SK-MEL-5 (cell line): ENCODE results near the gene KLLN. TPM values are rescaled to one million over a fixed set of nuclear protein-coding genes. Genes with fewer than 3 reads are reported as not detected.

Source experiments
- DNase-seq: peaks from one replicate; pipeline ENCODE4 v3.0.0-alpha.2; 2016; ENCODE audit warnings: low read depth, low spot score
- in situ Hi-C: cut with HindIII; loops from 2 replicates; pipeline ENCODE4 v1.10.0; 2016; ENCODE audit warnings: low sequenced_read_pairs, high pct_unique_total_duplicates, low pct_unique_long_range_greater_than_20kb
- small RNA-seq, 2 experiments: library from RNA; depleted of rRNA; stranded (forward); fragments of <200 nt; gene quantifications; one replicate each; pipeline ENCODE3, GENCODE V24; 2014
- total RNA-seq: library from RNA; depleted of rRNA; stranded (reverse); fragments of >200 nt; shearing (Covaris generic); gene quantifications from 2 replicates; pipeline ENCODE4 v1.2.3, GENCODE V29; 2014; rRNA removed

The KLLN gene
- total RNA-seq, 1 experiment from 2014 or later: 0.08 TPM

- in situ Hi-C loops: no loop called here
Observed at GRCh38 chr10:87819289-87819585, 44.1 kb downstream of the KLLN start.

GRCh38 chr10:87818505-87819288, 44.6 kb downstream of the KLLN start:
- DNase-seq: peak; percentile 30

More at GRCh38 chr10:87819289-87819585, 44.1 kb downstream of the KLLN start:
- DNase-seq: no peak

GRCh38 chr10:87817609-87818504, 45.5 kb downstream of the KLLN start, which contains the start of gene ATAD1:
TSS of gene ATAD1 (minus strand) at chr10:87818226. CDS start at chr10:87814599, 3,627 bp downstream.
- DNase-seq: peak; percentile 92
- in situ Hi-C loops: no loop called here

More at GRCh38 chr10:87818505-87819288, 44.6 kb downstream of the KLLN start:
- in situ Hi-C loops: no loop called here

- peak; percentile 31 for DNase-seq
- in situ Hi-C loops: no loop called here
Observed at GRCh38 chr10:87816898-87817608, 46.3 kb downstream of the KLLN start.

- DNase-seq: peak; percentile 12
- in situ Hi-C loops: no loop called here
Observed at GRCh38 chr10:87816163-87816897, 47.0 kb downstream of the KLLN start.

Small RNAs within 50 kb of the gene (small RNA-seq; reads per million reads assigned to genes)
- gene RN7SL78P: 0 reads per million in 2 experiments

Other genes with a start within 250 kb of the KLLN start
- 69.3 and 71.8 TPM in 2 replicates for gene PAPSS2, start 203.7 kb downstream of the KLLN start, total RNA-seq
- gene ATAD1, start 45.3 kb downstream of the KLLN start, total RNA-seq: 63.2 and 80.5 TPM in 2 replicates
- gene PTEN, start 92 bp upstream of the KLLN start, total RNA-seq: 52.4 and 55.5 TPM in 2 replicates